Right lung (tissue), 10 donors: ENCODE results near the gene HOXB13. TPM values are rescaled to one million over a fixed set of nuclear protein-coding genes. Genes with fewer than 3 reads are reported as not detected.

Experiments
- DNase-seq, 2 donors: peaks; one replicate each; pipeline ENCODE4 v3.0.0-alpha.2; 2013
- long read RNA-seq, 8 donors: transcript quantifications; one replicate each; lab custom pipeline, GENCODE V29; 2026
- polyA plus RNA-seq, 5 donors: library from polyadenylated mRNA; unstranded; fragments of 120-200 nt; gene quantifications; one replicate each; pipeline versions ENCODE4 v1.2.1 to v1.2.3, GENCODE V29; 2013; ENCODE audit warnings: inconsistent platforms in 1 of 5, low replicate concordance in 1 of 5; ENCODE audit not compliant: insufficient read length in 5 of 5, insufficient read depth in 1 of 5

Gene HOXB13
- polyA plus RNA-seq = under 1 TPM in 1 of 5 donors, not detected in 4; 0.10 TPM
- long read RNA-seq, donor 1 = 0 reads
- long read RNA-seq, donor 2 = 0 reads
- long read RNA-seq, donor 3 = 0 reads
- long read RNA-seq, donor 4 = 0 reads
- long read RNA-seq, donor 5 = 0 reads
- long read RNA-seq, donor 6 = 0 reads
- long read RNA-seq, donor 7 = 0 reads
- long read RNA-seq, donor 8 = 0 reads

- DNase-seq = no peak
These were observed at the start of gene HOXB13 for GRCh38 chr17:48728232-48729231. HOXB13 (minus strand) TSS chr17:48728750; CDS start chr17:48728593, 157 bp downstream.

- DNase-seq = no peak
These were observed 48.1 kb upstream of the HOXB13 start for GRCh38 chr17:48776602-48777001.

- no peak for DNase-seq
These were observed 44.7 kb upstream of the HOXB13 start for GRCh38 chr17:48773245-48773644.

- no peak for DNase-seq
These were observed 42.4 kb upstream of the HOXB13 start for GRCh38 chr17:48770954-48771353.

- no peak for DNase-seq
These were observed 40.6 kb upstream of the HOXB13 start for GRCh38 chr17:48769009-48769675.

- DNase-seq = no peak
These were observed 38.8 kb upstream of the HOXB13 start for GRCh38 chr17:48767263-48767774.

GRCh38 chr17:48761114-48761513, 32.6 kb upstream of the HOXB13 start:
- no peak for DNase-seq

GRCh38 chr17:48760411-48760810, 31.9 kb upstream of the HOXB13 start:
- DNase-seq = no peak

- DNase-seq = no peak
These were observed 30.7 kb upstream of the HOXB13 start for GRCh38 chr17:48759288-48759687.

GRCh38 chr17:48757524-48757961, 29.0 kb upstream of the HOXB13 start:
- no peak for DNase-seq

- no peak for DNase-seq
These were observed 28.3 kb upstream of the HOXB13 start for GRCh38 chr17:48756830-48757251.

- no peak for DNase-seq
These were observed 26.8 kb upstream of the HOXB13 start for GRCh38 chr17:48755356-48755755.

- DNase-seq = no peak
These were observed 26.1 kb upstream of the HOXB13 start for GRCh38 chr17:48754500-48755261.

- no peak for DNase-seq
These were observed 25.4 kb upstream of the HOXB13 start for GRCh38 chr17:48753794-48754499.

GRCh38 chr17:48752399-48753288, 24.1 kb upstream of the HOXB13 start:
- no peak for DNase-seq

GRCh38 chr17:48751733-48752398, 23.3 kb upstream of the HOXB13 start:
- no peak for DNase-seq

GRCh38 chr17:48751172-48751571, 22.6 kb upstream of the HOXB13 start:
- no peak for DNase-seq

- no peak for DNase-seq
These were observed 21.3 kb upstream of the HOXB13 start for GRCh38 chr17:48749621-48750553.
